Right renal cortex interstitium (tissue), 3 donors: Measurements from ENCODE around the gene LGALS9C. TPM values are rescaled to one million over a fixed set of nuclear protein-coding genes. Genes with fewer than 3 reads are reported as not detected.
"Not testable (repeated sequence)": the region's sequence is repeated elsewhere in the genome, so short reads cannot be mapped to it uniquely, and the experiment has no call there.

Source experiments
- DNase-seq, 3 donors: peaks; one replicate each; pipeline ENCODE4 v3.0.0-alpha.2; 2013; ENCODE audit warnings: low read depth in 3 of 3, low spot score in 2 of 3
- polyA plus RNA-seq, 3 donors: library from polyadenylated mRNA; unstranded; fragments of 120-200 nt; gene quantifications; one replicate each; pipeline ENCODE4 v1.2.1, GENCODE V29; 2013; ENCODE audit not compliant: insufficient read length in 3 of 3

The LGALS9C gene
- under 1 TPM; 0.17 to 0.21 (median 0.18) TPM for polyA plus RNA-seq

- not testable (repeated sequence) for DNase-seq
Measured at GRCh38 chr17:18476508-18477308, at the start of gene LGALS9C. TSS of gene LGALS9C (plus strand) at chr17:18476789. CDS start at chr17:18476855, 66 bp downstream.

DNA sequence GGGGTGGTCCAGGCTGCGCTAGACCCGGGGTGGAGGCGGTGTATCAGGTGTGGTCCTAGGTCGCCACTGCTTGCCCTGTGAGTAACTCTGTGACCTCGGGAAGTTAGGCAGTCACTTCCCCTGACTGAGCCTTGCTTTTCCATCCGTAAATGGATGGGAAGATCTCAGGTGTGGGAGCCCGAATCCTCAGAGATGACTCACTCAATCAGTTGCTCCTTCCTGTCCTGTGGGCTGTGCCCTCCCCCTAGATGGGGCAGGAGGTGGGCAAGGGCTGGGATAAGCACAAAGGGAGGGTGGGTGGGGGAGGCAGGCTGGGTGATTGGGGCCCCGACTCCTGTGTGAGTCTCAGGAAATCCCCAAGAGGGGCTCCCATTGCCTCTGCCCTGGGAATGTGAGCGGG lies 44.4 kb upstream of the LGALS9C start:
- not testable (repeated sequence) for DNase-seq

DNA sequence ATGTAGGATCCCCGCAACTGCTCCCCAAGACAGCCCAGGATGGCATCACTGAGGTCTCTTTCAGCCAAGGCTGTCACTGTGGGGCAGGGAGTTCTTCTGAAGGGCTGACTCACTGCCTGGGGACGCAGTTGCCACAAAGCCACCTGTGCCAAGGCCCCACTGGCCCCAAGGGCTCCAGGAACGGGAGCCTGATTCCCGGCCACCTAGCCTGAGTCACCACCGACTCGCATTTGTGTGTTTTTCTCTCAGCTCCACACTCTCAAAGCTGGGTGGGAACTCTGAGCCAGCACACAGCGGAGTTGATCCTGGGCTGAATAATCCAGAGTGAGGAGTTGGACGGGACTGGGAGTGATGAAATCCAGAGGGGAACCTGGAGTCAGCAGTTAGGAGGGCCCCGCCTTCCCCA lies 37.1 kb upstream of the LGALS9C start:
- not testable (repeated sequence) for DNase-seq

DNA sequence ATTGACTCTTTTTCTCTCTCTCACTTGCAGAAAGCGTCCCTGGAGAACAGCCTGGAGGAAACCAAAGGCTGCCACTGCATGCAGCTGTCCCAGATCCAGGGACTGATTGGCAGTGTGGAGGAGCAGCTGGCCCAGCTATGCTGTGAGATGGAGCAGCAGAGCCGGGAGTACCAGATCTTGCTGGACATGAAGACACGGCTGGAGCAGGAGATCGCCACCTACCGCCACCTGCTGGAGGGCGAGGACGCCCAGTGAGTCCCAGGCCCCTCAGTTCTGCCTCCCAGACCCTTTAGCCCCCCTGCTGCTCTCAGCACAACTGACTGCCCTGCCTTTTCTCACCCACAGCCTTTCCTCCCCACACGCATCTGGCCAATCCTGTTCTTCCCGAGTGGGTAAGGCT lies 34.5 kb upstream of the LGALS9C start:
- not testable (repeated sequence) for DNase-seq

- not testable (repeated sequence) for DNase-seq
Measured at GRCh38 chr17:18442532-18442931, 34.1 kb upstream of the LGALS9C start.

- DNase-seq = not testable (repeated sequence)
Measured at GRCh38 chr17:18447476-18448205, 28.9 kb upstream of the LGALS9C start.

DNA sequence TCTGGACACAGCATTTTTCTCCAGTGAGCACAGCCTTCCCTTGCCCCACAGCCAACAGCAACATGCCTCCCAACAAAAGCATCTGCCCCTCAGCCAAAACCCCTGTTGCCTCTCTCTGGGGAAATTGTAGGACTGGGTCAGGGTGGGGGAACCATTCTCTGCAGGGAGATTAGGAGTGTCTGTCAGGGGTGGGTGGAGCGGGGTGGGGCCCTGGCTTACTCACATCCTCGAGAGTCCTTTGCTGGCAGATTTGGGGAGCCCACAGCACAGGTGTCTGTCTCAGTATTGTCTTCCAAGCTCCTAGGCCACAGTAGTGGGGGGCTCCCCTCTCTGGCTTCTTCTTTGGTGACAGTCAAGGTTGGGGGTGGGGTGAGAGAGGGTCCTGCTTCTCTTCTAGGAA lies 28.3 kb upstream of the LGALS9C start:
- DNase-seq = not testable (repeated sequence)

DNA sequence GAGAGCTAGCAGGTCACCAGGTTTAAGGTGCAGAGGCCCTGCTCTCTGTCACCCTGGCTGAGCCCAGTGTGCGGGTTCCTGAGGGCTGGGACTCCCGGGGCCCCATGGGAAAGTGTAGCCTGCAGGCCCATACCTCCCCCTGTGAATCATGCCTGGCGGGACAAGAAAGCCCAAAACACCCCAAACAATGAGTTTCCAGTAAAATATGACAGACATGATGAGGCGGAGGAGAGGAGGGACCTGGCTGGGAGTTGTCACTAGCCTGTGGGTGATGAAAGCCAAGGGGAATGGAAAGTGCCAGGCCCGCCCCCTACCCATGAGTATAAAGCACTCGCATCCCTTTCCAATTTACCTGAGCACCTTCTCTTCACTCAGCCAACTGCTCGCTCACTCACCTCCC lies 26.8 kb upstream of the LGALS9C start:
- DNase-seq = not testable (repeated sequence)

DNA sequence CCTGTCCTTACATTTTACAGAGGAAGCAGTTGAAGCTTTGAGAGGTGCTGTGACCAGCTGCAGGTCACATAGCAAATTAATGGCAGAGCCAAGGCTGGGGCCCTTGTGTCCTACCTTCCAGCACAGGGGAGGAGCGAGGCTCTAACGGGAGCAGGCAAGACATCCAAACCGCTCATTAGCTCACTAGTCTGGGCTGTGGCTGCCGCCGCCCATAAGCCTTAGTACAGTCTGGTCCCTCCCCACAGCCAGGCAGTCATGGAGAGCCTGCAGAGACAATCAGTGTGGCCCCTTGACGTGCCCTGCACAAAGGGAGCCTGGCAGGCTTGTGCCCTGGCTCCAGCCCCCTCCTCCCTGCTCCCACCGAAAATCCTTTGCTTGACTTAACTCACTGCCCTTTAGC lies 25.6 kb upstream of the LGALS9C start:
- not testable (repeated sequence) for DNase-seq

DNA sequence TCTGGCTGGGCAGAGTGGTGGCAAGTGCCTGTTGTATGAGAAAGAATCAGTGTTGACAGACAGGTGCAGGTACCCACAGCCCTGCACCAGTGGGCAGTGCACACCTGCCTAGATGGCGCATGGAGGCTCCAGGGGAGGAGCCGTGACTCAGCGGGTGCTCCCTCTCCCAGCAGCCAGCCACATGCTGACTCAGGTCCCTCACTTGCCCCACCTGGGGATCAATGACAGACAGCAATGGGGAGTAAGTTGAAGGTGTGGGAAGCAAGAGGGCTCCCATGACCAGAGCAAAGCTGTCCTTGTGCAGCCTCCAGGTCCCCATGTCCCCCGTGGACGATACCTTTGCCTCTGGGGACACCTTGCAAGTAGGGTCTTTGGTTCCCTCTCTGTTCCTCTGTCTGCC lies 24.6 kb upstream of the LGALS9C start:
- DNase-seq = not testable (repeated sequence)

GRCh38 chr17:18459035-18459434 lies 17.6 kb upstream of the LGALS9C start:
- DNase-seq = not testable (repeated sequence)

GRCh38 chr17:18463831-18464502 lies 12.6 kb upstream of the LGALS9C start:
- not testable (repeated sequence) for DNase-seq

DNA sequence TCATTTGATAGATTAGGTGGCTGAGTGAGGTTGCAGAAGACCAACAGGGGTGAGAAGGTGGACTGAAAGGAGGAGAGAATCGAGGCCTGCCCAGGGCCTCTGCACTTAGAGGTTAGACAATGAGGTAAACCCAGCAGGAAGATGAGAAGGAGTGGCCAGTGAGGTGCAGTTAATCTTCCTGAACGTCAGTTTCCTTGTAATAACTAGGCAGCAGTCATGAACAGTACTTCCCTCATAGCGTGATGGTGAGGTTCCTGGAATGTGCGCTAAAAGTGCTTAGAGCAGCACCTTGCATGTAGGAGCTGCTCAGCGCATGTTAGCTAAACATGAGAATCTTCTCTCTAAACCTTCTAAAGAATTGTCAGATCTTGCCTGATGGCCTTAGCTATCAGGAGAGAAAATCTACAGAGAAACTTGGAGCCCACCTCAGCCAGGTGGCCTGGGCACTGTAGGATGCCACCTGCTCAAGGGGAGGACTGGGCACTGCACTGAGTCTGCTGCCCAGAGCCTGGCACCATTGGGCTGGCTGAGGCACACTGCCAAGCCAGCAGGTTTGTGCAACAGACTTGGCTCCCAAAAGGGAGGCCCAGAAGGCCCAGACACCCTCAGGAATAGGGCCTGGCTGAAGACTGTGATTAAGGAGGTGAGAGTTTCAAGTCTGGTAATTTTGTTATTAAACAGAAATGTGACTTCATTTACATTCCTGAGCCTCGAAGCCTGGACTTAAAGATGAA lies 10.2 kb upstream of the LGALS9C start:
- DNase-seq = not testable (repeated sequence)

DNA sequence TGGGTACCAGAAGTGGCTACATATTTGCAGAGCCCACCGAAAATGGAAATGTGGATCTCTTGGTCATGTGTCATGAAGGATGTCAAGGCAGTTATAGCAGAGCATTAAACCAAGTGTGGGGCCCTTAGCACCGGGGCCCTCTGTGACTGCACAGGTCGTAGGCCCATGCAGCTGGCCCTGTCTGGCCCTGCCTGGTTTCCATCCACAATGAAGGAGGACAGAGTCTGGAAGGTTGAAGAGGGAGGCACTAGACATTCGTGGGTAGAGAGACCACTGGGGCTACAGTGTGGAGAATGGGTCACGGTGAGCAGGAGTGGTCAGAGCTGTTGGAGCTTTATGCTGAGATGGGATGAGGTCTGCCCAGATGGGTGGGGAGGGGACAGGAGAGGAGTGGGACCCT lies 9.6 kb upstream of the LGALS9C start:
- DNase-seq = not testable (repeated sequence)

GRCh38 chr17:18468472-18469171 lies 8.0 kb upstream of the LGALS9C start:
- not testable (repeated sequence) for DNase-seq

- DNase-seq = not testable (repeated sequence)
Measured at GRCh38 chr17:18469837-18470236, 6.8 kb upstream of the LGALS9C start.

- DNase-seq = not testable (repeated sequence)
Measured at GRCh38 chr17:18470345-18470930, 6.2 kb upstream of the LGALS9C start.

GRCh38 chr17:18473967-18474366 lies 2.6 kb upstream of the LGALS9C start:
- DNase-seq = not testable (repeated sequence)

- not testable (repeated sequence) for DNase-seq
Measured at GRCh38 chr17:18474754-18475153, 1.8 kb upstream of the LGALS9C start.
